NOMO-1 (cell line): ENCODE results near the gene FUOM.

ENCODE experiments used
- DNase-seq, 2 experiments: peaks; one replicate each; lab custom pipeline; 2025; ENCODE audit not compliant: unreplicated experiment in 2 of 2; lab: John Stamatoyannopoulos, UW

FUOM gene

DNA sequence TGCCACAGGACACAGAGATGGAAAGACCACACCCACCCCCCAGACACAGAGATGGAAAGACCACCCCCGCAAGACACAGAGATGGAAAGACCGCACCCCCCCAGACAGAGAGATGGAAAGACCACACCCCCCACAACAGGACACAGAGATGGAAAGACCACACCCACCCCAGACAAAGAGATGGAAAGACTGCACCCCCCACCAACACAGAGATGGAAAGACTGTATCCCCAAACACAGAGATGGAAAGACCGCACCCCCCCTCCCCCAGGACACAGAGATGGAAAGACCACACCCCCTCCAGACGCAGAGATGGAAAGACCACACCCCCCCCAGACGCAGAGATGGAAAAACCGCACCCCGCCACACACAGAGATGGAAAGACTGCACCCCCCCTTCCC is 41.1 kb downstream of the FUOM start:
- DNase-seq, result no peak

DNA sequence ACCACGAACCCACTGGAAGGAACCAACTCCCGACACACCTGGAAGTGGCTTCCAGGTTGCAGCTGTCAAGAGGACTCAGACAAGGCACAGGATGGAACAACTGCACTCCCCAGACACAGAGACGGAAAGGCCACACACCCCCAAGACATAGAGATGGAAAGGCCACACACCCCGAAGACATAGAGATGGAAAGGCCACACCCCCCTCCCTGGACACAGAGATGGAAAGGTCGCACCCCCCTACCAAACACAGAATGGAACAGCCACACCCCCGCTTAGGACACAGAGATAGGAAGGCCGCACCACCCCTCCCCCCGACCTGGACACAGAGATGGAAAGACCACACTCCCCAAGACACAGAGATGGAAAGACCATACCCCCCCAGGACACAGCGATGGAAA is 41.6 kb downstream of the FUOM start:
- no peak for DNase-seq

DNA sequence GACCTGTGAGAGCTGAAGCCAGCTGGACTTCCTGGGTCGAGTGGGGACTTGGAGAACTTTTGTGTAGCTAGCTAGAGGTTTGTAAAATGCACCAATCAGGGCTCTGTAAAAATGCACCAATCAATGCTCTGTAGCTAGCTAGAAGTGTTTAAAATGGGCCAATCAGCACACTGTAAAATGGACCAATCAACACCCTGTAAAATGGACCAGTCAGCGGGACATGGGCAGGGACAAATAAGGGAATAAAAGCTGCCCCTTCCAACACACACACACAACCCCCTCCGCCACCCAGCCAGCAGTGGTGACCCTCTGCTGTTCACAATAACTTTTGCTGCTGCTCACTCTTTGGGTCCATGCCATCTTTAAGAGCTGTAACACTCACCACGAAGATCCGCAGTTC is 42.0 kb downstream of the FUOM start:
- no peak for DNase-seq

DNA sequence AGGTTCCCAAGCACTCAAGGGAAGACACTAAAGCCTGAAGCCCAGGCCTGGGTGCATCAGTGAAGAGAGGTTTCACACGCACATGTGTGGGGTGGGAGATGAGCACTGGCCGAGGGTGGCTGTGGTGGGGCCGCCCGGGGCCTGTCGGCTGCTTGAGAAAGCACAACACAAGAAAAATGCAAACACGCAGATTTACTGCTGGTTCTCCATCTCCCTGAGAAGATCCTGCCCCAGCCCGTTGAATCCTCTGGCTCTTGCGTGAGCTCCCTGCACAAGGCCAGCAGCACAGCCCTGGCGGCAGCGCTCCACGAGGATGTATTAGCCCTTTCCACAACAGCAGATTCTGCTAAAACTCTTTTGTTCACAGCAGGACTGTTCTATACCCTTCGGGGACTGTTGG is 42.9 kb downstream of the FUOM start:
- DNase-seq, result no peak

DNA sequence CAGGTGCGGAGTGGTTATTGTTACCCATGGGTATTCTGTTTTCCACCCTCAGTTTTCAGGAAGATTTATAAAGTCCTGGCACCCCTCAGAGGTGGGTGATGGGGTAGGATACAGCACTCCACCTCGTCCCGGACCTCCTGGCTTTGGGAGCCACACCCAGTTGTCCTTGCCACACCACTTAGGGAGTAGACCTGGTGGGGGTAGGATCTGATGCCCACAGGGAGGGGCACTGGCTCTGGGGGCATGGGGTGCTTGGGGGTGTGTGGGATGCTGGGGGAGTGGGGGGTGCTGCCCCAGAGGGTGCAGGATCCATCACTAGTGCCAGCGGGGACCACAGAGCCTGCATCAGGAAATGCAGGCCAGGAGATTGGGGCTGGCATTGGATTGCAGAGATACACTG is 44.6 kb downstream of the FUOM start:
- DNase-seq, result no peak

DNA sequence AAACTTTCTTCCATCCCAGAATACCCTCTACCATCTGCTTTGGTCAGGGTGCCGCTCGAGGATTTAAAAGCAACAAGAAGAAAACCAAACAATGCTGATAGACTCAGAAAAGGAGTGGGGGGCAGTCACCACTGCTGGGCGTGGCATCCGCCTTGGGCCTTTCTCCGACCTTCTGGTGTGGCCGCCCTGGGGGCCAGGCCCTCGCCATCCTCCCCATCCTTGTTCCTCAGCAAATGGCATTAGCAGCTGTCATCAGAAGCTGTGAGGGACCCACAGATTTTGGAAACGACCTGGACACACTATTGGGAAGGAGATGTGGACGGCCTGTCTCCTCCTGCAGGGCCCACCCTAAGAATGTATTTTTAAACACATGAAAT is 45.1 kb downstream of the FUOM start:
- DNase-seq, result no peak

DNA sequence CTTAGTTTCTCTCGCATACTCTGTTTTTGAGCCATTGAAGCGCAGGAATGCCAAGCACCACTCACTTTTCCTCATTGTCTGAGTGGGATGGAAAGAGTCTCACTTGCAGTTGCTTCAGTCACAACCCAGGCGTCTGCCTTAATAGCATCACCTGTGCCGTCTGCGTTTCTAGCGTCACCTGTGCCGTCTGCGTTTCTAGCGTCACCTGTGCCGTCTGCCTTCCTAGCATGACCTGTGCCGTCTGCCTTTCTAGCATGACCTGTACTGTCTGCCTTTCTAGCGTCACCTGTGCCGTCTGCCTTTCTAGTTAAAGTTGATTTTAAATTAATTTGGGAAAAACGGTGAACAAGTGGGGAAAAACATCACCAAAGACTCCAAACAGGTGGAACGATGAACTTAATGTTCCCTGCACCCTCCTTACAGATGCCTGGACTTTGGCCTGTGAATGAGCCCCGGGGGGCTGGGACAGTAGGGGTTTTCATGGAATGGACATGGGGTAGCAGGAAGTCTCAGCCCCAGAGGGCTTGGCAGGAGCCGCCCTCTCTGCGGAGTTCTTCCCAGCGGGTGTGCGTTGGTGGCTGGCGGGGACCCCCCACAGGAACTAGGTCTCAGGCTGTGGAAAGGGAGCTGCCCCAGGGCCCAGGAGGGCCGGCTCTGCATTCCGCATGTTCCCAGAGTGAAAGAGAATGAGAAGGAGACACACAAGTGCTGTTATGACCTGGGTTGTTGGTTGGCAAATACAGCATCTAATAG is 45.6 kb downstream of the FUOM start:
- DNase-seq, result no peak

DNA sequence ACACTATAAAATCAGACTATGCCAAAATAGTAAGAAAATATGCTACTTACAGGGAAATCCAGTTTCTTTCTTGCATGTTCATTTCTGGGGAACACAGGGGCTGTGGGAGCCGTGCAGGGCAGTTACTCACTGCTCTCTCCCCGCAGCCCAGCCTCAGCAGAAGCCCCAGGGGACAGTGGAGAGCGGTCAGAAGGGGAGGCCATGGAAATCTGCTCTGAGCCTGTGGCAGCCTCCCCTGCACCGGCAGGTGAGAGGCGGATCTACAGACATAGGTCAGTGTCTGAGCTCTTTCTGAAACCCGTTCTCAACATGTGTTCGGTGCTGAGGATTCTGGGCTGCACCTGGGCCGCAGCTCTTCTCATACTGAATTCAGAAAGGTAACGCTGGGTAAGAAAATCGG is 46.2 kb downstream of the FUOM start:
- DNase-seq, result no peak

DNA sequence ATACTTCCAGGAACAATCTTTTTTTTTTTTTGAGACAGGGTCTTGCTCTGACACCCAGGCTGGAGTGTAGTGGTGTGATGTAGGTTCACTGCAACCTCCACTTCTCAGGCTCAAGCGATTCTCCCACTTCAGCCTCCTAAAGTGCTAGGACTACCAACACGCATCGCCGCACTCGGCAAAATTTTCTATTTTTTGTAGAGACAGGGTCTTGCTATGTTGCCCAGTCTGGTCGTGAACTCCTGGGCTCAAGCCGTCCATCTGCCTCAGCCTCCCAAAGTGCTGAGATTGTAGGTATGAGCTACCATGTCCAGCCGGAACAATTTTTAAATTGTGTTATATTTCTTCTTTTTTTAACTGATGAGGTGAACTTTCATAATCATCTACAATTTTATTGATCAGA is 47.0 kb downstream of the FUOM start:
- DNase-seq, result no peak

DNA sequence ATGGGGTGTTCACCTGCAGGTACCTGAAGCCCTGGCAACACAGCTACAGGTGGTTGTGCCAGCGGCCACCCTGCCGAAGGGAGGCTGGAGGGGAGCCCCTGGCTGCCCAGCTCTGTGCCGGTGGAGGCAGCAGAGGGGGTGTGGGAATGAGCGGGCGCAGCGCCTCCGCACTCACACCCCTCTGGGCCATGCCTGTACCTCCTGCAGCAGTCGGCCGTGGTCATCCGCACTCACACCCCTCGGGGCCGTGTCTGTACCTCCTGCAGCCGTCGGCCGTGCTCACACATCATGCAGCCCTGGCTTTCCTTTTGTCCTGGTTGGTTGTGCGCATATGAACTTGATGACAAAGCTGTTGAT is 47.4 kb downstream of the FUOM start:
- no peak for DNase-seq

DNA sequence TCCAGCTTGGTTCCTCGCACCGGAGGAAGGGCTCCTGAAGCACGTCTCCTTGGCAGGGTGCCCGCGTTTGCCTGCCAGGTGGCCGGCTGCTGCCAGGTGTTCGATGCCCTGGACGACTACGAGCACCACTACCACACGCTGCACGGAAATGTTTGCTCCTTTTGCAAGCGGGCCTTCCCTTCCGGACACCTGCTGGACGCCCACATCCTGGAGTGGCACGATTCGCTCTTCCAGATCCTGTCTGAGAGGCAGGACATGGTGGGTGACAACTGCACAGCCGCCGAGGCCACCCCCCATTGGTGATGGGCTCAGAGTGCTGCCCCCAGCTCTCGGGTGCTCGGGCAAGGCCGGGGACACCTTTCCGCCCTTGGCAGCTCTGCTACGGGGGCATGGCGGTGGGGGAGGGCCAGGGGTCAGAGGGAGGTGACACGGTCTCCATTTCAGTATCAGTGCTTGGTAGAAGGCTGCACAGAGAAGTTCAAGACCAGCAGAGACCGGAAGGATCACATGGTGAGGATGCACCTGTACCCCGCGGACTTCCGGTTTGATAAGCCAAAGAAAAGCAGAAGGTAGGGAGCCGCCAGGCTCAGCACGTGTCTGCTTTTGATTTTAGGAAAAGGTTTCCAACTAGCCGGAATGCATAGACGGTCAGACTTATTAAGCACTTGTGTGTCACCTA is 48.0 kb downstream of the FUOM start:
- no peak for DNase-seq

DNA sequence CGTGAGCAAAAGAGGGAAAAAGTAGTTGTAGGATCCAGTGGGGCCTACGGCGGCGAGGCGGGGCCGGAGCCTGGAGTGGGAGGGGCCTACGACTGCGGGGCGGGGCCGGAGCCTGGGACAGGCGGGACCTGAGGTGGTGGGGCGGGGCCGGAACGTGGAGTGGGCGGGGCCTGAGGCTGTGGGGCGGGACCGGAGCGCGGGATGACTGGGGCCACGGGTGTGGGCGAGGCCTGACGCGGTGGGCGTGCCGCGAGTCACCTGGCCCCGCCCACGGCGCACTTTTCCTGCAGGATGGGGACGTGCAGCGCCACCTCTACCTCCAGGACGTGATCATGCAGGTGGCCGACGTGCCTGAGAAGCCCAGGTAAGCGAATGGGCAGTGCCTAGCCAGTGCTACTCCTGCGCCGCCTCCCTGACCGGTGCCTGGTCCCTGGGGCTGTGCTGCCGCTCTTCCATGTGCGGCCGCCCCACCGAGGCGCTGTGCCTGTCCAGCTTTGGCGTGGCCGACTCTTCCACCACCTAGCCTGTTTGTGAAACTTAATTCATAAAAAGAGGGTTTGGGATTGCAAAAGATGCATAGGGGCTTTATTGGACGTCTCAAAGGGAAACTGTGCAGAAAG is 48.6 kb downstream of the FUOM start:
- peak; percentile 75 to 87 for DNase-seq

DNA sequence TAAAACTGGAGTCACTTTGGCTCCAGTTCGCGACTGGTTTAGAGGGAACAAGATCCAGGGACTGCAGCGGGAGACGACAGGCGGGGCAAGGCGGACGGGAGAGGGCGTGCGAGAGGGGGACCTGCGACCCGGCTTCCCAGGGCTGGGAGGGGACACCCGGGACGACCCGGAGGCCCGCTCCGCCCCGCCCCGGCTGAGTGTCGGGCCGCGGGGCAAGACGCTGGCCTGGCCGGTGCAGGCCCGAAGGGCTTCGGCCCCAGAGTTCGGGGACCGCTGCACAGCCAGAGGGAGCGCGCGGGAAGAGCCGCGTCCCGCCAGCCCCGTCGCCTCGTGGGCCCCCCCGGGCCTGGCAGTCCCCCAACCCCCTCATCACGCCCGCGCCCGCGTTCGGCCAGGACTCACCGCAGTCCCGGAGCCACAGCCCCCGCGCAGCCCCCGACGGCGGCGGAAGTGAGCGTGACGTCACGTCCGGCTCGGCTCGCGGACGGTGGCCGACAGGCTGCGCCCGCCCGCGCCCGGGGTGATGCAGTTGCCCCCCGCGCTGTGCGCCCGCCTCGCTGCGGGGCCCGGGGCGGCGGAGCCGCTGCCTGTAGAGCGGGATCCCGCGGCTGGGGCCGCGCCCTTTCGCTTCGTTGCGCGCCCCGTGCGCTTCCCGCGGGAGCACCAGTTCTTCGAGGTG is 49.3 kb downstream of the FUOM start, which contains the start of the genes TUBGCP2 and ZNF511:
TSS of gene TUBGCP2 (minus strand) at position 452 of the 679 bp plus-strand sequence. CDS start 5,931 bp downstream, outside the sequence.
TSS of gene ZNF511 (plus strand) at position 494 of the 679 bp plus-strand sequence. CDS start at position 524, 30 bp downstream.
- peak; percentile 75 to 87 for DNase-seq

DNA sequence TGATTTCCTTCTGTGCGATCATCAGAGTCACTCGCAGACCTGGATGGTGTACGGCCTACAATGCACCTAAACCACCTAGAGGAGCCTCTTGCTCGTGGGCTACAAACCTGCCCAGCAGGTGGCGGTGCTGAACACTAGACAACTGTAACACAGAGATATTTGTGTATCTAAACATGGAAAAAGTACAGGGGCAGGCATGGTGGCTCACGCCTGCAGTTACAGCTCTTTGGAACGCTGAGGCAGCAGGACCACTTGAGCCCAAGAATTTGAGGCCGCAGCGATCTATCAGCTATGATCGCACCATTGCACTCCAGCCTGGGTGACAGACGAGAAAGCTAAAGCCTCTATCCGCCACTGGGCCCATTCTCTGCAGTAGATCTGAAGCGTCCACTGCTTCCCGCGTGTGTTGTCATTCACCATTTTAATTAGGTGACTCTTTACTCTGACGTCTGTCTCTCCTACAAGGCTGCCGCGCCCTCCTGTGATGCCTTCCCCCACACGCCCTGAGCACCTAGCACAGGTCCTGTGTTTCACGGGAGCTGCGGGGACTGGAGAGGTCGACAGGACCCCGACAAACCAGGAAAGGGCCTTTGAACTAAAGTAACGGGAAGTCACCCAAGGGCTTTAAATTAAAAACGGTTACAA is 49.9 kb downstream of the FUOM start:
- peak; percentile 39 to 50 for DNase-seq

DNA sequence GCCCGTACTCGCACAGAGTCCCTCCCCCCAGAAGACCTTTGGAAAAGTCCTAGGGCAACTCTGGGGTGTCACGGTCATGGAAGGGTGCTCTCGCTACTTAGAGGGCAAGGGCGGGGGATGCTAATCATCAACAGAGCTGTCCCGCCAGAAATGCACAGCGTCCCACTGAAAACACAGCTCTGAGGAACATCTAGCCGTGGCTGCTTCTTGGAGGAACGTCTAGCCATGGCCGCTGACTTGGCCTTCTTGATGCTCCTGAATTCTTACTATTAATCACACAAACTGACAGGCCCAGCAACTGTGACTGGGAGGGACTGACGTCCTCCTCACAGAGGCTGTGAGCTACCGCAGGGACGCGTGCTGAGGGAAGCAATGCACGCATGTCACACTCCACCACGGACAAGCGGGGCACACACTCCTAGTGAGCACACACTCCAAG is 50.9 kb downstream of the FUOM start:
- no peak for DNase-seq

DNA sequence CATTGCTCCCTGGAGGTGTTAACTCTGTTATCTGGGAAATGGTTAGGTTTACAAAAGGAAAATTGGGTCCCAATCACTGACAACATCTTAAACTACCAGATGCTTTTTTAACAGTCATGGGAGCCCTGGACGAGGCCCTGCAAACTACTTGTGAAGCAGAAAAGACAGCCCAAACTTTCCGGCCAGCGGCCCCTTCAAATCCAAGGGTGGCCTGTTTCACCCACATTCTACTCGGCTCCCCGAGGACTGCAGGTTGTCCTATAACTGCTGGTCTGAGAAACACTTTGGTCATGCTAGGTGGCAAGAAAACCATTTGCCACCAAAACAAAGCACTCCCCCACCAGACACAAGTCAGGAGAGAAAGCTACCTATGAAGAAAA is 51.7 kb downstream of the FUOM start:
- DNase-seq, result no peak
